Glutamatergic neuron (in vitro differentiated cells): ENCODE data around the gene KRTAP10-4. TPM values are rescaled to one million over a fixed set of nuclear protein-coding genes. Genes with fewer than 3 reads are reported as not detected.

Experiments
- DNase-seq: peaks from one replicate; pipeline ENCODE4 v3.0.0; 2022
- H3K27ac Mint-ChIP-seq: one replicate; pipeline ENCODE4 v1.8.0; 2020; ENCODE audit warnings: mild to moderate bottlenecking, mixed read lengths, inconsistent platforms; ENCODE audit not compliant: unreplicated experiment
- H3K27me3 Mint-ChIP-seq: one replicate; pipeline ENCODE4 v1.8.0; 2020; ENCODE audit warnings: mild to moderate bottlenecking, moderate library complexity, mixed read lengths, inconsistent platforms; ENCODE audit not compliant: unreplicated experiment
- H3K36me3 Mint-ChIP-seq: one replicate; pipeline ENCODE4 v1.8.0; 2020; ENCODE audit warnings: mild to moderate bottlenecking, mixed read lengths, inconsistent platforms; ENCODE audit not compliant: unreplicated experiment
- H3K4me1 Mint-ChIP-seq: one replicate; pipeline ENCODE4 v1.8.0; 2020; ENCODE audit warnings: mild to moderate bottlenecking, low read depth, mixed read lengths, inconsistent platforms; ENCODE audit not compliant: unreplicated experiment
- H3K4me3 Mint-ChIP-seq: one replicate; pipeline ENCODE4 v1.8.0; 2020; ENCODE audit warnings: mild to moderate bottlenecking, mixed read lengths, inconsistent platforms; ENCODE audit not compliant: unreplicated experiment
- H3K9me3 Mint-ChIP-seq: one replicate; pipeline ENCODE4 v1.8.0; 2020; ENCODE audit warnings: mild to moderate bottlenecking, moderate library complexity, mixed read lengths, inconsistent platforms; ENCODE audit not compliant: unreplicated experiment
- CTCF ChIP-seq: fragments of 200-600 bp; sonication (generic); IDR thresholded peaks from one replicate; pipeline ENCODE4 v1.5.0; 2021; ENCODE audit not compliant: partially characterized antibody, unreplicated experiment
- total RNA-seq: library from RNA; stranded (reverse); fragmentation: NEBNext Ultra II Directional; extraction: Animal tissue kit (Norgen Biotek cat#: 25700); gene quantifications from one replicate; pipeline ENCODE4 v1.2.1, GENCODE V29; 2021; ENCODE audit not compliant: unreplicated experiment

The KRTAP10-4 gene
- total RNA-seq, 1 donor from 2014 or later, result not detected

- Mint-ChIP-seq H3K27ac (peak within 1 kb of the TSS; percentile 33), H3K4me3 (no peak within 1 kb of the TSS), H3K4me1 (peaks cover 9% of the 10 kb centered on the region), H3K9me3 (peaks cover 8% of the 10 kb centered on the region), H3K36me3 (no peaks in the 10 kb centered on the region), H3K27me3 (peaks cover 8% of the 10 kb centered on the region)
- no peak for TF ChIP-seq CTCF
- no peak for DNase-seq
These were observed 19.1 kb downstream of the KRTAP10-4 start, which contains the start of gene KRTAP10-6 for GRCh38 chr21:44592446-44593311. Gene KRTAP10-6, minus strand, starts transcription at chr21:44592505. Its CDS starts 21 bp downstream, at chr21:44592484.

DNA sequence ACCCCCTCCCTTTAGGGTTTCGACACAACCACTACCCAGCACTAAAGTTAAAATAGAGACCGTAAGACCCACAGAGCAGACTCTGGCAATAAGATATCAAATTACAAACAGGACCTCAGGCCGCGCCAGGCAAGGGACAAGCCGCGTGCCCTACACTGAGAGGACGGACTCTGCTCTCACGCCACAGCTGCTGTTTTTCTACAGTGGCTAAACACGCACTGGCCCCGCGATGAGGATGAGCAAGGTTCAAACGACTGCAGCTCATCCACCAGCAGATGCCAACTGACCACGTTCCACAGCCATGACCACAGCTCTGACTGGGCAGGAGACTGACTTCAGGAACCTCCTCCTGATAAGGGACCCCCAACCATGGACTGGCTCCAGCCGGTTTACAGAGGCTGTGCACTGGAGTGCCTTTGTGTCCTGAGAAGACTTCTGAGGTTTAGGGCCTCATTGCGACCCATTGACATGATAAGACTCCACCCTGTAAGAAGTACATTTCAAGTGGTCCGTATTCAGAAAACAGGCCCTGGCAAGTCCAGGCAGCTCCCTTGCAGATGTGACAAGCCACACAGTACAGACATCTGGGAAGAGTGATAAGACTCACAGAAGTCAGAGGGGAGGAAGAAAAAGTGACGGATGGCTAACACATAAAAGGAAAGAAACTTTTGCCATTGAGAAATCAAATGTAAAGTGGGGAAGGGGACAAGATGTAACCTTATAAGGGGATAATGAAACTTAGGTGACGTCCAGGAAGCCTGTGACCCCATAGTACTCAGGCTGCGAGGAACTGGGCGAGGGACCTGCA lies 20.3 kb downstream of the KRTAP10-4 start:
- peak overlapping the region; percentile 77 for H3K27ac Mint-ChIP-seq
- peaks cover 8% of the 10 kb centered on the region for H3K27me3 Mint-ChIP-seq
- peaks cover 10% of the 10 kb centered on the region for H3K9me3 Mint-ChIP-seq
- H3K4me3 Mint-ChIP-seq, result no peak overlapping the region
- peaks cover 5% of the 10 kb centered on the region for H3K36me3 Mint-ChIP-seq
- TF ChIP-seq CTCF, result no peak
- H3K4me1 Mint-ChIP-seq, result peaks cover 12% of the 10 kb centered on the region
- no peak for DNase-seq

DNA sequence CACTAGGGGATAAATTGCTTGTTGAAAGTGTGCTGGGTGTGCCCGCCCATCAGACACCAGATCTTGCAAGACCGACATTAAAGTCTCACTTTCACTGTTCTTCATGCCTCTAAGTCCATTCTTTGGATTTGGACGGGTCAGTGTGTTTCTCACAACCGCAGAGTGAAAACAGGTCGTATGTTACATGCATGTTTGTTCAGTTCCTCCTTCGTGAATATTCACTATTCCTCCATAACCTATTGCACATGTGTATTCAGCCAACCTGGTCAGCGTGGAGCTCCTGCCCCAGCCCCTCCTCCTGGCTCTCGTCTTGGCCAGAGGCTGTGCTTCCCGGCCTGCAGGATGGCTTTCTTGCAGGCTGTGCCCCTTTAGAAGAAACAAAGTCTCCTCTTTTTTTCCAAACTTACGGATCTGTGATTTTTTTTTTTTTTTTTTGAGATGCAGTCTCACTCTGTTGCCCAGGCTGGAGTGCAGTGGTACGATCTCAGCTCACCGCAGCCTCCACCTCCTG lies 20.9 kb downstream of the KRTAP10-4 start:
- Mint-ChIP-seq H3K4me1 (peaks cover 12% of the 10 kb centered on the region), H3K4me3 (no peak overlapping the region), H3K9me3 (peaks cover 10% of the 10 kb centered on the region), H3K27ac (no peak overlapping the region), H3K27me3 (peaks cover 8% of the 10 kb centered on the region), H3K36me3 (peaks cover 6% of the 10 kb centered on the region)
- DNase-seq, result no peak
- TF ChIP-seq CTCF, result no peak

- Mint-ChIP-seq H3K4me1 (peaks cover 12% of the 10 kb centered on the region), H3K9me3 (peaks cover 12% of the 10 kb centered on the region), H3K4me3 (no peak overlapping the region), H3K27ac (no peak overlapping the region), H3K27me3 (peaks cover 8% of the 10 kb centered on the region), H3K36me3 (peaks cover 6% of the 10 kb centered on the region)
- no peak for TF ChIP-seq CTCF
- no peak for DNase-seq
These were observed 22.0 kb downstream of the KRTAP10-4 start for GRCh38 chr21:44595524-44595923.
